Activated CD8-positive, alpha-beta T cell treated with anti-CD3 and anti-CD28 coated beads for 36 hours (primary cell): ENCODE data around the gene PAQR8. TPM values are rescaled to one million over a fixed set of nuclear protein-coding genes. Genes with fewer than 3 reads are reported as not detected.
"Not testable (repeated sequence)": the region's sequence is repeated elsewhere in the genome, so short reads cannot be mapped to it uniquely, and the experiment has no call there.

Experiments
- ATAC-seq: fragments of 200-7000 bp; cut with Tn5 transposase; one replicate; pipeline ENCODE4 v1.10.0; 2021; ENCODE audit warnings: mild to moderate bottlenecking, moderate library complexity
- CTCF ChIA-PET: fragments of 350-600 bp; sonication (Branson Sonifier 250); formaldehyde crosslinking; loops from one replicate; lab custom pipeline; 2021; ENCODE audit warnings: antibody characterized with exemption; lab: Charles Lee
- POLR2A ChIA-PET: fragments of 350-600 bp; sonication (Branson Sonifier 250); formaldehyde crosslinking; loops from one replicate; lab custom pipeline; 2021; ENCODE audit warnings: antibody characterized with exemption; lab: Charles Lee
- DNase-seq: peaks from one replicate; pipeline ENCODE4 v3.0.0-alpha.2; 2020
- H3K27ac Mint-ChIP-seq: one replicate; pipeline ENCODE4 v1.8.0; 2021; ENCODE audit warnings: mild to moderate bottlenecking, mixed read lengths
- H3K27me3 Mint-ChIP-seq: one replicate; pipeline ENCODE4 v1.8.0; 2021; ENCODE audit warnings: mixed read lengths
- H3K36me3 Mint-ChIP-seq: one replicate; pipeline ENCODE4 v1.8.0; 2021; ENCODE audit warnings: low read depth, mixed read lengths
- H3K4me1 Mint-ChIP-seq: one replicate; pipeline ENCODE4 v1.8.0; 2021; ENCODE audit warnings: low read depth, mixed read lengths
- H3K4me3 Mint-ChIP-seq: one replicate; pipeline ENCODE4 v1.8.0; 2021; ENCODE audit warnings: mild to moderate bottlenecking, moderate library complexity, mixed read lengths
- H3K9me3 Mint-ChIP-seq: one replicate; pipeline ENCODE4 v1.8.0; 2021; ENCODE audit warnings: mixed read lengths
- intact Hi-C: fragments of 100-400 bp; cut with micrococcal nuclease; formaldehyde crosslinking; loops from one replicate; pipeline ENCODE4 v1.10.0; 2022
- total RNA-seq, 2 experiments: library from RNA; stranded (reverse); gene quantifications; one replicate each; pipeline ENCODE4 v1.2.3, GENCODE V29; 2021
- TF ChIP-seq, protein P1 (sequence below): fragments of 200-600 bp; IDR thresholded peaks from one replicate; pipeline ENCODE4 v1.8.0; 2022; ENCODE audit warnings: antibody characterized with exemption, mild to moderate bottlenecking

The PAQR8 gene
- total RNA-seq, 2 experiments from 2014 or later = 12.9 to 13.7 TPM

DNA sequence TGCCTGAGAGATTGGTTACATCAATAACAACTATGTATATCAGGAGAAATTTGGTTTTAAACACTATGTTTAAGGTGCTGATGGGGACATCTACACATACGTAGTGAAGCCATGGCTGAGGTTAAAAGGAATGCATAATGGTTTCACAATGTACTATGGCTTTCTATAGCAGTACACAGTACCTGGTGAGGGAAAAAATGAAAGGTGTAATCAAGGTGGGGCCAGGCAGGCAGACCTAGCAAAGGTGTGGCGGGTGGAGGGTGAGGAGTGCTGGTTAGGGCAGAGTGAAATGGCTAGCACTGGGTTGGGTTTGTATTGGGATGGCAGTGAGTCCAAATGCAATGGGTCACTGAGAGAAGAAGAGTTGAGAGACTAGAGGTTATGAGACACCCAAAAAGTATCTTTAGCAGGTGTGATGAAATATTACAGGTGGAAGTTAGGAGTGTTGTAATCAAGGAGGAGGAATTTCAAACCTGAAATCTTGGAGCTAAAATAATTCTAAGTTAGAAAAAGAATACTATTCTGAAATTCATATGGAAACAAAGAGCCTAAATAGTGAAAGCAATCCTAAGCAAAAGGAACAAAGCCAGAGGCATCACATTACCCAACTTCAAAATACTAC is 22.3 kb downstream of the PAQR8 start:
- Mint-ChIP-seq H3K27me3 (no peaks in the 10 kb centered on the region), H3K4me1 (peaks cover 70% of the 10 kb centered on the region), H3K9me3 (peaks cover 26% of the 10 kb centered on the region), H3K4me3 (no peak overlapping the region), H3K27ac (peak overlapping the region; percentile 5), H3K36me3 (peaks cover 53% of the 10 kb centered on the region)
- intact Hi-C loops = no loop called here
- DNase-seq (no peak), ATAC-seq (no peak)
- CTCF ChIA-PET = interaction anchor here (1.1 to 7.5 kb wide), 2 partner anchors 16 to 99 kb away, joined by 3 to 52 read pairs; no protein-coding TSS in a partner anchor
- POLR2A ChIA-PET = interaction anchor here (1.0 to 1.5 kb wide), 2 partner anchors 16 to 22 kb away, joined by 4 to 5 read pairs; partner anchors contain the start of gene PAQR8
- TF ChIP-seq, protein P1, sequence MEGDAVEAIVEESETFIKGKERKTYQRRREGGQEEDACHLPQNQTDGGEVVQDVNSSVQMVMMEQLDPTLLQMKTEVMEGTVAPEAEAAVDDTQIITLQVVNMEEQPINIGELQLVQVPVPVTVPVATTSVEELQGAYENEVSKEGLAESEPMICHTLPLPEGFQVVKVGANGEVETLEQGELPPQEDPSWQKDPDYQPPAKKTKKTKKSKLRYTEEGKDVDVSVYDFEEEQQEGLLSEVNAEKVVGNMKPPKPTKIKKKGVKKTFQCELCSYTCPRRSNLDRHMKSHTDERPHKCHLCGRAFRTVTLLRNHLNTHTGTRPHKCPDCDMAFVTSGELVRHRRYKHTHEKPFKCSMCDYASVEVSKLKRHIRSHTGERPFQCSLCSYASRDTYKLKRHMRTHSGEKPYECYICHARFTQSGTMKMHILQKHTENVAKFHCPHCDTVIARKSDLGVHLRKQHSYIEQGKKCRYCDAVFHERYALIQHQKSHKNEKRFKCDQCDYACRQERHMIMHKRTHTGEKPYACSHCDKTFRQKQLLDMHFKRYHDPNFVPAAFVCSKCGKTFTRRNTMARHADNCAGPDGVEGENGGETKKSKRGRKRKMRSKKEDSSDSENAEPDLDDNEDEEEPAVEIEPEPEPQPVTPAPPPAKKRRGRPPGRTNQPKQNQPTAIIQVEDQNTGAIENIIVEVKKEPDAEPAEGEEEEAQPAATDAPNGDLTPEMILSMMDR = no peak

DNA sequence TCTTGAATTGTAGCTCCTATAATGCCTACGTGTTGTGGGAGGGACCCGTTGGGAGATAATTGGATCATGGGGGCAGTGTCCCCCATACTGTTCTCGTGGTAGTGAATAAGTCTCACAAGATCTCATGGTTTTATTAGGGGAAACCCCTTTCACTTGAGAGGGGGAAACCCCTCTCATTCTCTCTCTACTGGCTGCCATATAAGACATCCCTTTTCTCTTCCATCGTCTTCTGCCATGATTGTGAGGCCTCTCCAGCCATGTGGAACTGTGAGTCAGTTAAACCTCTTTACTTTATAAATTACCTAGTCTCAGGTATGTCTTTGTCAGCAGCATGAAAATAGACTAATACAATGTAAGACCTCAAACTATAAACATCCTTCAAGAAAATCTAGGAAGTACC is 23.1 kb downstream of the PAQR8 start:
- intact Hi-C loops = no loop called here
- H3K27ac Mint-ChIP-seq = no peak overlapping the region
- H3K4me1 Mint-ChIP-seq = peaks cover 75% of the 10 kb centered on the region
- DNase-seq = no peak
- TF ChIP-seq, protein P1 = no peak
- ChIA-PET POLR2A (interaction anchor here (1.0 to 1.5 kb wide), 2 partner anchors 15 to 23 kb away, joined by 4 to 5 read pairs; partner anchors contain the start of gene PAQR8), CTCF (interaction anchor here (7.5 kb wide), 1 partner anchor 15 kb away, joined by 52 read pairs; no protein-coding TSS in a partner anchor)
- peak; percentile 44 for ATAC-seq
- no peak overlapping the region for H3K4me3 Mint-ChIP-seq
- H3K9me3 Mint-ChIP-seq = peaks cover 26% of the 10 kb centered on the region
- H3K36me3 Mint-ChIP-seq = peaks cover 51% of the 10 kb centered on the region
- no peaks in the 10 kb centered on the region for H3K27me3 Mint-ChIP-seq

DNA sequence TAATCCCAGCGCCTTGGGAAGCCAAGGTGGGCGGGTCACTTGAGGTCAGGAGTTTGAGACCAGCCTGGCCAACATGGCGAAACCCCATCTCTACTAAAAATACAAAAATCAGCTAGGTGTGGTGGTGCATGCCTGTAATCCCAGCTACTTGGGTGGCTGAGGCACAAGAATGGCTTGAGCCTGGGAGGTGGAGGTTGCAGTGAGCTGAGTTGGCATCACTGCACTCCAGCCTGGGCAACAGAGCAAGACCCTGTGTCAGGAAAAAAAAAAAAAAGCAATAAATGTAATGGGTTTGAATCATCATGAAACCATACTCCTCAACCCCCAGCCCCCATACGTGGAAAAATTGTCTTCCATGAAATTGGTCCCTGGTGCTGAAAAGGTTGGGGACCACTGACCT is 26.2 kb downstream of the PAQR8 start:
- Mint-ChIP-seq H3K4me1 (peaks cover 82% of the 10 kb centered on the region), H3K36me3 (peaks cover 29% of the 10 kb centered on the region), H3K9me3 (peaks cover 26% of the 10 kb centered on the region)
- H3K27ac Mint-ChIP-seq, intact Hi-C loops, DNase-seq, H3K4me3 Mint-ChIP-seq, H3K27me3 Mint-ChIP-seq, ATAC-seq: not testable (repeated sequence)
- ChIA-PET POLR2A (interaction anchor here (2.7 to 3.2 kb wide), 2 partner anchors 9 to 12 kb away, joined by 8 to 16 read pairs; no protein-coding TSS in a partner anchor), CTCF (interaction anchor here (1.0 to 7.5 kb wide), 4 partner anchors 12 to 102 kb away, joined by 4 to 52 read pairs (median 11); partner anchors contain the start of gene MCM3)

DNA sequence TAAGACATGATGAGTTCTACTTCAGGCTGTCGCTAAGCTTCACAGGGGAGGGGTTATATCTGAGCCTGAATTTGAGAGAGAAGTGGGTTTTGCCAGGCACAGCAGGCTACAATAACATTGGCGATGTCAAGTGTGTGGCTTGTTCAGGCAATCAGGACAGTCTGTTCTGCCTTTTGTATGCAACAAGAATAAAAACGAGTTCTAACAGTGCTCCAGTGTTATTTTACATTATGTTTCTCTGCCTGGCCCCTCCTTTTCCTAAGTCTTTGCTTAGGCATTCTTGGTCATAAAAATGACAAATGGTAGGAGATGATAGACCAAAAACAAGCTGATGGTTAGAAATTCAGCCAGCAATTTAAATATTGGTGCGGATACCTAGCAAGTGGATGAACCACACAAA is 26.8 kb downstream of the PAQR8 start:
- TF ChIP-seq, protein P1 = no peak
- ChIA-PET CTCF (interaction anchor here (1.4 to 7.5 kb wide), 5 partner anchors 12 to 103 kb away, joined by 3 to 52 read pairs (median 17); partner anchors contain the start of genes MCM3 and PAQR8), POLR2A (interaction anchor here (1.3 to 5.1 kb wide), 7 partner anchors 8 to 104 kb away, joined by 3 to 51 read pairs (median 8); partner anchors contain the start of genes MCM3 and PAQR8)
- Mint-ChIP-seq H3K4me1 (peaks cover 86% of the 10 kb centered on the region), H3K4me3 (peak overlapping the region; percentile 54), H3K36me3 (peaks cover 28% of the 10 kb centered on the region), H3K27ac (peak overlapping the region; percentile 93), H3K9me3 (peaks cover 24% of the 10 kb centered on the region), H3K27me3 (no peaks in the 10 kb centered on the region)
- no peak for DNase-seq
- ATAC-seq = no peak
- intact Hi-C loops = no loop called here

DNA sequence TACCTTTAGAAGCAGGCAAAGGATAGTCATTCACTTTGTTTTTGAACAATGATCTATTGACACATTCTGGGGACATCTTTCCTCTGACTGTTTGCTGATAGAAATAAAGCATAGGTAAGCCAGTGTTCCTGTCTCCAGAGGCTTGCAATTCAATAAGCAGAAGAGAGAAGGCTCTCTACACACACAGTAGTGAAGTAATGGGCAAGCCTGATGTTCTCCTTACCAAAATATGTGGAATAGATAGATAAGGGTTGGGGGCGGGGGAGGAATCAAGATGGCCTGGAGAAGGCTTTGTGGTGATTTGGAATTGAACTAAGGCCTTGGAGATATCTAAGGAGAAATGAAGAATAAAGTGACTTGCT is 27.3 kb downstream of the PAQR8 start:
- TF ChIP-seq, protein P1 = no peak
- H3K4me3 Mint-ChIP-seq = peak overlapping the region; percentile 54
- H3K36me3 Mint-ChIP-seq = peaks cover 23% of the 10 kb centered on the region
- DNase-seq (no peak), ATAC-seq (no peak)
- H3K4me1 Mint-ChIP-seq = peaks cover 86% of the 10 kb centered on the region
- no peaks in the 10 kb centered on the region for H3K27me3 Mint-ChIP-seq
- CTCF ChIA-PET = interaction anchor here (1.4 to 7.5 kb wide), 8 partner anchors 11 to 104 kb away, joined by 3 to 52 read pairs (median 8); partner anchors contain the start of genes MCM3 and PAQR8
- intact Hi-C loops = no loop called here
- peaks cover 19% of the 10 kb centered on the region for H3K9me3 Mint-ChIP-seq
- H3K27ac Mint-ChIP-seq = peak overlapping the region; percentile 93
- POLR2A ChIA-PET = interaction anchor here (1.3 to 5.1 kb wide), 8 partner anchors 8 to 104 kb away, joined by 3 to 51 read pairs (median 8); partner anchors contain the start of genes MCM3 and PAQR8
